HPDE6-E6E7 (cell line): ENCODE measurements around the gene RNASE3.
"Not testable (repeated sequence)": the region's sequence is repeated elsewhere in the genome, so short reads cannot be mapped to it uniquely, and the experiment has no call there.

Experiments used
- DNase-seq: peaks from one replicate; pipeline ENCODE4 v3.0.0; 2011; ENCODE audit warnings: missing footprints; ENCODE audit errors: extremely low spot score

The RNASE3 gene

DNA sequence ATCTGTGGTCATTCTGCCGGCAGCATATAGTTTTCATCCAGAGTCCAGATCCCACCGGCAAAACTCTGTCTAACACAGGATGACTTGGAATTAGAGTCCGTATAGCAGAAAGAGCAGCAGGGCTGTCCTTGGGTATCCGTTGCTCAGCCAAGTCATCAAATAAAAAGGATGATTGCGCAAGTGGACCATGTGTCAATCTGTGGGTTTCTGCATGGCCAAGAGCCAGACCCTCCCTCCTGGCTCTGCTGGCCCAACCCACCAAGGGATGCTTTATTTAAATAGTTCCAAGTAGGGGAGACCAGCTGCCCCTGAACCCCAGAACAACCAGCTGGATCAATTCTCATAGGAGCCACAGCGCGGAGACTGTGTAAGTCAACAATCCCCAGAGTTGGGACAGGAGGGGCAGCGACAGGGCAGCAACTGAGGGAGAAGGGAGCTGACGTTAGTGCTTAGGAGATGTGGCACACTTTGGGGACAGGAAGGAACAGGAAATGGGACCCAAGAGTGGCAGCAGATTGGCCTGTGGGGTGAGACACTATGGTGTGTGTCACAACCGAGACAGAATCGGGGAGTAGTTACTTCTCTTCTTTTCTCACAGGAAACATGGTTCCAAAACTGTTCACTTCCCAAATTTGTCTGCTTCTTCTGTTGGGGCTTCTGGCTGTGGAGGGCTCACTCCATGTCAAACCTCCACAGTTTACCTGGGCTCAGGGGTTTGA is 28.0 kb downstream of the RNASE3 start:
- DNase-seq = not testable (repeated sequence)

- DNase-seq = not testable (repeated sequence)
Measured at GRCh38 chr14:20923766-20924297, 32.6 kb downstream of the RNASE3 start.

GRCh38 chr14:20934148-20934762 is 43.1 kb downstream of the RNASE3 start:
- DNase-seq = no peak

DNA sequence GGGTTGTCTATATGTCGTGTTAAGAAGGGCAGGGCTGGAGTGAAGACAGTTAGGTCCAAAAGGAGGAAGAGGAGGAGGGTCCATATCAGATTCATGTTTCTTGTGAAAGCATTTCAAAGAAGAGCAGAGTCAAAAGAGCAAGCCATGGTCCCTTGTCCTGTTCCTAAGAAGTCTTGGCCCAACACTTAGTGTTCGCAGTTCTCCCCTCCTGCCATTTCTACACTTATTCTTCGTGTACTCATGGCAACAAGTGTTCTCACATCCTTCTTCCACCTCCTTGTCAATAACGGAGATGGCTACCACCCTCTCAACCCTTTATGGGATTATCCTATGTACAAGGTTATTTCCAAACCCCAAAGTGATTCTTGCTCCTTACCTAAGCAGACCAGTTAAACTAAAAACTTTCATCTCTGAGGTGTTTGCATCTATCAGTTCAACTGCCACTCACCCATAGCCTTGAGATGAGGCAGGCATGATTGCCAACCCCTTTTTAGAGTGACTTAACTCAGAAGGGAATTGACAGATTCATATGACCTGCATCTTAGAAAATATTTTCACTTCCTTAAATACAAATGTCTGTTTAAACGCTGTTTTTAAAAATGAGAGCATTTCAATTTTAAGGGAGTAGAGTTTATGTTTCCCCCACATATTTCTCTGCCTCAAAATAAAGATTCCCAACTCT is 44.3 kb downstream of the RNASE3 start:
- DNase-seq = no peak
